Mesenchymal stem cell (in vitro differentiated cells and primary cell): ENCODE results near the gene LMTK2.

ENCODE experiments used
- DNase-seq: peaks from one replicate; pipeline ENCODE4 v3.0.0-alpha.2; 2013
- H2AFZ ChIP-seq: one replicate; pipeline ENCODE4 v1.6.1; 2013; ENCODE audit warnings: low read depth, mild to moderate bottlenecking, control low read depth, inconsistent platforms, low read length, moderate library complexity
- H2AK5ac ChIP-seq: 2 replicates; pipeline ENCODE4 v1.6.1; 2013; ENCODE audit warnings: low read length, moderate library complexity, mild to moderate bottlenecking, inconsistent platforms; ENCODE audit not compliant: severe bottlenecking
- H2BK120ac ChIP-seq: one replicate; pipeline ENCODE4 v1.6.1; 2013; ENCODE audit warnings: low read depth, mild to moderate bottlenecking, inconsistent platforms, low read length, moderate library complexity
- H2BK12ac ChIP-seq, 2 experiments: one replicate each; pipeline ENCODE4 v1.6.1; 2013; ENCODE audit warnings: inconsistent platforms in 2 of 2, low read length in 2 of 2, mild to moderate bottlenecking in 2 of 2, moderate library complexity in 2 of 2, control low read depth in 1 of 2
- H2BK15ac ChIP-seq: one replicate; pipeline ENCODE4 v1.6.1; 2013; ENCODE audit warnings: mild to moderate bottlenecking, low read depth, inconsistent platforms; ENCODE audit not compliant: poor library complexity, severe bottlenecking
- H2BK5ac ChIP-seq: 2 replicates; pipeline ENCODE4 v1.6.1; 2013; ENCODE audit warnings: low read depth, mild to moderate bottlenecking, low read length, control low read depth, inconsistent platforms; ENCODE audit not compliant: poor library complexity, severe bottlenecking
- H3K14ac ChIP-seq, 2 experiments: one replicate each; pipeline ENCODE4 v1.6.1; 2013; ENCODE audit warnings: inconsistent platforms in 2 of 2, low read length in 2 of 2, control low read depth in 1 of 2, mild to moderate bottlenecking in 1 of 2, moderate library complexity in 1 of 2
- H3K18ac ChIP-seq, 2 experiments: one replicate each; pipeline ENCODE4 v1.6.1; 2013; ENCODE audit warnings: inconsistent platforms in 2 of 2, low read length in 2 of 2, control low read depth in 1 of 2, low read depth in 1 of 2, mild to moderate bottlenecking in 1 of 2
- H3K23ac ChIP-seq, 2 experiments: one replicate each; pipeline ENCODE4 v1.6.1; 2013; ENCODE audit warnings: inconsistent platforms in 2 of 2, low read length in 2 of 2, mild to moderate bottlenecking in 2 of 2, moderate library complexity in 2 of 2, control low read depth in 1 of 2
- H3K27ac ChIP-seq: 2 replicates; pipeline ENCODE4 v1.5.1; 2013; ENCODE audit warnings: mild to moderate bottlenecking, moderate library complexity, low read length, control low read depth, inconsistent platforms; ENCODE audit not compliant: poor library complexity, severe bottlenecking
- H3K27me3 ChIP-seq, 2 experiments: 2 replicates each; pipeline versions ENCODE4 v1.6.1 to v1.7.0; 2013; ENCODE audit warnings: low read length in 2 of 2, mild to moderate bottlenecking in 2 of 2, moderate library complexity in 2 of 2, control low read depth in 1 of 2, inconsistent platforms in 1 of 2; ENCODE audit not compliant: control insufficient read depth in 1 of 2, insufficient read depth in 1 of 2
- H3K36me3 ChIP-seq, 2 experiments: 2 replicates each; pipeline versions ENCODE4 v1.6.1 to v1.7.0; 2013; ENCODE audit warnings: low read length in 2 of 2, control low read depth in 1 of 2, inconsistent platforms in 1 of 2, low read depth in 1 of 2, mild to moderate bottlenecking in 1 of 2; ENCODE audit not compliant: insufficient read depth in 2 of 2, control insufficient read depth in 1 of 2
- H3K4ac ChIP-seq, 2 experiments: one replicate each; pipeline ENCODE4 v1.6.1; 2013; ENCODE audit warnings: inconsistent platforms in 2 of 2, low read length in 2 of 2, mild to moderate bottlenecking in 2 of 2, moderate library complexity in 2 of 2, control low read depth in 1 of 2, low read depth in 1 of 2
- H3K4me1 ChIP-seq: 2 replicates; pipeline ENCODE4 v1.6.1; 2013; ENCODE audit warnings: low read depth, low read length, control low read depth; ENCODE audit not compliant: control insufficient read depth, insufficient read depth
- H3K4me2 ChIP-seq: 2 replicates; pipeline ENCODE4 v1.6.1; 2013; ENCODE audit warnings: low read length, mild to moderate bottlenecking, inconsistent platforms; ENCODE audit not compliant: poor library complexity, severe bottlenecking
- H3K4me3 ChIP-seq, 2 experiments: 2 replicates each; pipeline versions ENCODE4 v1.5.1 to v1.7.0; 2013; ENCODE audit warnings: low read length in 2 of 2, mild to moderate bottlenecking in 2 of 2, control low read depth in 1 of 2, low read depth in 1 of 2; ENCODE audit not compliant: insufficient read depth in 1 of 2
- H3K79me1 ChIP-seq: replicated peaks from 2 replicates; pipeline ENCODE4 v1.6.1; 2013; ENCODE audit warnings: mild to moderate bottlenecking, control low read depth, low read length, inconsistent platforms; ENCODE audit not compliant: poor library complexity, severe bottlenecking
- H3K9ac ChIP-seq: 2 replicates; pipeline ENCODE4 v1.7.0; 2013; ENCODE audit warnings: mild to moderate bottlenecking, low read length, moderate library complexity
- H3K9me3 ChIP-seq: 2 replicates; pipeline ENCODE4 v1.7.0; 2013; ENCODE audit warnings: mild to moderate bottlenecking, low read length; ENCODE audit not compliant: control insufficient read depth
- H4K8ac ChIP-seq: one replicate; pipeline ENCODE4 v1.6.1; 2013; ENCODE audit warnings: inconsistent platforms, mild to moderate bottlenecking, low read length, moderate library complexity
- H4K91ac ChIP-seq: one replicate; pipeline ENCODE4 v1.6.1; 2013; ENCODE audit warnings: mild to moderate bottlenecking, low read length, inconsistent platforms
- WGBS: methylation state at CpG from one replicate; pipeline ENCODE4 v1.1.7; 2013; ENCODE audit warnings: mixed read lengths; 5-methylcytosine and 5-hydroxymethylcytosine counted together

Gene LMTK2

DNA sequence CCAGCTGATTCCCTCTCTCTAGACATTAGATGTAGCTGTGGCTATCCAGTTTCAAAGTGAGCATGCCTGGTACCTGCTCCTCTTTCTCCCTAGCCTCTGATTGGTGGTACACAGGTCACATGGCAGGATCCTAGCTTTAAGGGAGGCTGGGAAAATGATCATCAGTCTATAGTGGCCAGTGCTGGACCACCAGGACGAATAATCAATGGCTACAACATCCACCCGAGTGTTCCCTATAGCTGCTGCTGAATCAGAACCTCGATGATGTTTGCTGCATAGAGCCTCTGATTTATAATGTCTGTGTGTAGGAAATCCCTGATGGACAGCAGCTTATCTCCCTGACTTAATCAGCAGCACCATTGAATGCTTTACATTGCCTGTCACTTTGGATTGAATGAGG, 28.9 kb upstream of the LMTK2 start:
- Histone ChIP-seq H3K23ac (no peak overlapping the region), H2BK120ac (no peak overlapping the region), H3K27me3 (peaks cover 4 to 9% of the 10 kb centered on the region in 2 experiments), H2AFZ (no peak overlapping the region), H2BK5ac (no peak overlapping the region), H4K8ac (no peak overlapping the region), H3K4me3 (no peak overlapping the region), H3K27ac (no peak overlapping the region), H4K91ac (no peak overlapping the region), H2BK12ac (no peak overlapping the region), H3K9me3 (no peaks in the 10 kb centered on the region), H3K14ac (no peak overlapping the region), H3K4me1 (no peaks in the 10 kb centered on the region), H3K79me1 (no peaks in the 10 kb centered on the region), H3K9ac (no peak overlapping the region), H3K4ac (no peak overlapping the region), H2AK5ac (no peak overlapping the region), H3K36me3 (no peaks in the 10 kb centered on the region), H2BK15ac (no peak overlapping the region), H3K4me2 (no peak overlapping the region), H3K18ac (no peak overlapping the region)
- no peak for DNase-seq
- 72% methylated on average over 3 of the region's 3 CpGs for WGBS

DNA sequence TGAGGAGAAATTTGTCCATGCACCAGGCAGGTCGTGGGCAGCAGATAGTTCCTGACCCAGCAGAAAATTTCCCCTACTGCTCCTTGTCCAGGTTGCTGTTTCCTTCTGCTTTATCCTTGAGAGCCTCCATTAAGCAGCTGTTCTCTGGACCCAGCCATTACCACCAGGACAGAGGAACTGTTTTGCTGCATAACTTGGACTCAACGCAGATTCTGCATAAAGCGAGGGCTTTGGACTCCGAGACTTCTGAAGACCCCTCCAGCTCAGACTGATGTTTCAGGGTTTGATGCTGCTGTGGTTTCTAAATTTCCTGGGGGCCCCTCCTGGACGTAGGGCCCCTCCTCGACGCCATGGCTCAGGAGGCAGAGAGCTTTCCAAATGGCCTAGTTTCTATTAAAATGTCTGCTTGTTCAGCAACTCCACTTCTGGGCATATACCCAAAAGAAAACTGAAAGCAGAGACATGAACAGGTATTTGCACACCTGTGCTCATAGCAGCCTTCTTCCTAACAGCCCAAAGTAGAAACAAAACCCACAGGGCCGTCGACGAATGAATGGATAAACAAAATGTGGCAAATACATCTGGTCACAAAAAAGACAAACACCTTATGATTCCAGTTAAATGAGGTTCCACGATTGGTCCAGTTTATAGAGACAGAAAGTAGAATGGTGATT, 28.3 kb upstream of the LMTK2 start:
- no peak for DNase-seq
- Histone ChIP-seq H2BK120ac (no peak overlapping the region), H3K4ac (no peak overlapping the region), H4K91ac (no peak overlapping the region), H3K27me3 (peaks cover 4 to 9% of the 10 kb centered on the region in 2 experiments), H2BK12ac (no peak overlapping the region), H3K36me3 (no peaks in the 10 kb centered on the region), H3K14ac (no peak overlapping the region), H3K18ac (no peak overlapping the region), H2AK5ac (no peak overlapping the region), H3K79me1 (no peaks in the 10 kb centered on the region), H3K23ac (no peak overlapping the region), H2BK15ac (no peak overlapping the region), H3K9ac (no peak overlapping the region), H3K4me1 (no peaks in the 10 kb centered on the region), H3K4me2 (no peak overlapping the region), H2AFZ (no peak overlapping the region), H3K27ac (no peak overlapping the region), H3K9me3 (no peaks in the 10 kb centered on the region), H3K4me3 (no peak overlapping the region), H4K8ac (no peak overlapping the region), H2BK5ac (no peak overlapping the region)
- 87% methylated on average over 11 of the region's 11 CpGs for WGBS

DNA sequence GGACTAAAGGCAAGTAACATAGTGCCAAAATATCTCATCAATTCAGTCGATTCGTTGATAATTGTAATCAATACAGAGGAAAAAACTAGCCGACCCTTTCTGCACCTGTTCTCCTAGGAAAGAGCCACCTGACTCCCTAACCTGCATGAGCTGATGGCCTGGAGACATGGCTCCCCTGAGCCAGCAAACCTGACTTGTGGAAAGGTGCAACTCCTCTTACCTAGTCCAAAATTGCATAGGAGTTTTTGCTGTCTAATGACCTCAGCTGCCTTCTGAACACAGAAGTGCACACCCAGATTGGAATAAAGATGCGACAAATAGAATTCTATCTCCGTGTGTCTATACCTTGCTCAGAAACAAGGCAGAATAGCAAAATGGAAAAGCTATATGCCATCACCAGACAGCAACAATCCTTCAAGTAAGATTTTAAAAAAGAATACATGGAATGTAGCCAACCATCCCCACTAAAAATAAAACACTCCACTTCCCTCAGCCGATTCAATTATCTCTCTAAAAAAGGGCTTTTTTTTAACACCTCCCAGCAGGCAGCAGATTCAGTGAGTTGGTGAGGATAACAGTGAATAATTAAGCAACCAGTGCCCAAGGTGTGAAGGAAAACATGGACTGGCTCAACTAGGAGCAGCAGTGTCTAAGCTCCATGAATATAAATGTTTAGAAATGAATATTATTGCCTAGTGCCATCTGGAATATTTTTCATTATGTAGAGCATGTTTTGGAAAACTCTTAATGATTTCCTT, 26.6 kb upstream of the LMTK2 start:
- no peak overlapping the region for H2BK12ac ChIP-seq
- H2AFZ ChIP-seq = no peak overlapping the region
- H3K4me1 ChIP-seq = no peaks in the 10 kb centered on the region
- 96% methylated on average over 5 of the region's 6 CpGs for WGBS
- H2BK120ac ChIP-seq = no peak overlapping the region
- H3K9me3 ChIP-seq = no peaks in the 10 kb centered on the region
- no peak overlapping the region for H3K4me3 ChIP-seq
- DNase-seq = no peak
- no peak overlapping the region for H3K9ac ChIP-seq
- no peak overlapping the region for H3K14ac ChIP-seq
- no peaks in the 10 kb centered on the region for H3K79me1 ChIP-seq
- no peak overlapping the region for H3K27ac ChIP-seq
- H2BK15ac ChIP-seq = no peak overlapping the region
- H3K27me3 ChIP-seq = peaks cover 4 to 13% of the 10 kb centered on the region in 2 experiments
- no peak overlapping the region for H4K91ac ChIP-seq
- H3K36me3 ChIP-seq = no peaks in the 10 kb centered on the region
- H3K4me2 ChIP-seq = no peak overlapping the region
- H2BK5ac ChIP-seq = no peak overlapping the region
- H4K8ac ChIP-seq = no peak overlapping the region
- H2AK5ac ChIP-seq = no peak overlapping the region
- no peak overlapping the region for H3K4ac ChIP-seq
- H3K18ac ChIP-seq = no peak overlapping the region
- no peak overlapping the region for H3K23ac ChIP-seq

DNA sequence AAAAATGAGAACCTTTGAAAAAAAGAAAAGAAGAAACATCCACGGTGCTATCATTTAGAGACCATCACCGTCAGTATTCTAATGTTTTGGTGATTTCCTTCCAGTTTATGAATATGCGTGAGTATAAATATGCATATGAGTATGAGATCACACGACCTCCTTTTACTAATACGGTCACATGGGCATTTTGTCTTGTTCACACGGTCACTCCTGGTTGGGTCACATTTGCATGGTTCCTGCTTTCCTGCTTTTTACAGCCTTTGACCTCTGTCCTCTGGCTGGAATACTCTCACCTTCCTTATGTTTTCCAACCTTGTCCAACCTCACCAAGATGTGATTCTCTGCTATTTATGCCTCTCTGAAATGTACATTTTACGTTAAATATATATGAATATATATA, 25.3 kb upstream of the LMTK2 start:
- WGBS = 90% methylated on average over 6 of the region's 7 CpGs

More for the DNA sequence above, 25.3 kb upstream of the LMTK2 start:
- Histone ChIP-seq H2BK12ac (no peak overlapping the region), H3K4ac (no peak overlapping the region), H2BK120ac (no peak overlapping the region), H3K4me3 (no peak overlapping the region), H3K4me2 (no peak overlapping the region), H3K27ac (no peak overlapping the region), H3K4me1 (no peaks in the 10 kb centered on the region), H3K79me1 (no peaks in the 10 kb centered on the region), H3K14ac (no peak overlapping the region), H3K36me3 (no peaks in the 10 kb centered on the region), H3K18ac (no peak overlapping the region), H3K9me3 (no peaks in the 10 kb centered on the region), H3K23ac (no peak overlapping the region), H4K91ac (no peak overlapping the region), H2AK5ac (no peak overlapping the region), H2BK5ac (no peak overlapping the region), H3K27me3 (peaks cover 4 to 20% of the 10 kb centered on the region in 2 experiments), H3K9ac (no peak overlapping the region), H2BK15ac (no peak overlapping the region), H2AFZ (no peak overlapping the region), H4K8ac (no peak overlapping the region)
- no peak for DNase-seq
